ENCODE results near the gene TLL2.
A peak's percentile ranks its signal among the peaks of the same experiment; 100 is the strongest.

DNA sequence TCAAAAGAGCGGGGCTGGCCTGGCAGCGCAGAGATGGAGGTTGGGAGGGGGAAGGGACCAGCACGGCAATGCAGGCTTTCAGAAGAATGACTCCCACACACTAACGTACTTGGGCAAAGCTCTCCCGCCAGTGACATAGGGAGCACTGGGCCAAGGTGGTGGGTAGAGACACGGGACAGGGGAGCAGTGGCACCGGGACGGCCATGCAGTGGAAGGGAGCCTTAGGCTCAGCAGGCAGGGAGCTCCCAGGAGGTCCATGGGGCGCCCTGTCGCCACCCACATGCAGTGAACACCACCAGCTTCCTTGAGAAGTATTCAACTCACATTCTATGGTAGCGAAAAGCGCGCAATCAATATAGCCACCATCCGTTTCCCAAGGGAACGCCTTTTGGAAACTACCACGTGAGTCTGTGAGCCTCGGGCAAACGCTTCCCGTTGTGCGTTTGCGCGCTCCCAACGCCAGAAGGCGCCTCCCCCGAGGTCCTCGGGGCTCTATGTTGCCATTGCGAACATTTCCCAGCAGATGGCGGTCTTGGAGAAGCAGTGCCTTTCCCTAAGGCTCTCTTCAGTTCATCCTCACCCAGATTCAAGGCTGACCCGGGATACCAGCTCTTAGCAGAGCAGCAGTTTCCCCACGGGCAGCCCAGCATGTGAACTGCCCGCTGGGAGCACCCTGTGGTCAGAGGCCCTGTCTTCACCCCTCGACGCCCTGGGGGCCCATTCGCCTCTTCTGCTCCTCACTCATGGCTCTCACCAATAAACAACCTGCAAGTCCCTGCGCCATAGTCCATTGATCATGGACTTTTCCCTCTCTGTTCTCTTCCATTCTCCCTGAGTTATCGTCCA is 138.5 kb downstream of the TLL2 start:
- TF ChIP-seq, protein P1, sequence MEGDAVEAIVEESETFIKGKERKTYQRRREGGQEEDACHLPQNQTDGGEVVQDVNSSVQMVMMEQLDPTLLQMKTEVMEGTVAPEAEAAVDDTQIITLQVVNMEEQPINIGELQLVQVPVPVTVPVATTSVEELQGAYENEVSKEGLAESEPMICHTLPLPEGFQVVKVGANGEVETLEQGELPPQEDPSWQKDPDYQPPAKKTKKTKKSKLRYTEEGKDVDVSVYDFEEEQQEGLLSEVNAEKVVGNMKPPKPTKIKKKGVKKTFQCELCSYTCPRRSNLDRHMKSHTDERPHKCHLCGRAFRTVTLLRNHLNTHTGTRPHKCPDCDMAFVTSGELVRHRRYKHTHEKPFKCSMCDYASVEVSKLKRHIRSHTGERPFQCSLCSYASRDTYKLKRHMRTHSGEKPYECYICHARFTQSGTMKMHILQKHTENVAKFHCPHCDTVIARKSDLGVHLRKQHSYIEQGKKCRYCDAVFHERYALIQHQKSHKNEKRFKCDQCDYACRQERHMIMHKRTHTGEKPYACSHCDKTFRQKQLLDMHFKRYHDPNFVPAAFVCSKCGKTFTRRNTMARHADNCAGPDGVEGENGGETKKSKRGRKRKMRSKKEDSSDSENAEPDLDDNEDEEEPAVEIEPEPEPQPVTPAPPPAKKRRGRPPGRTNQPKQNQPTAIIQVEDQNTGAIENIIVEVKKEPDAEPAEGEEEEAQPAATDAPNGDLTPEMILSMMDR (conservative IDR thresholded peaks at IDR 0.05; ENCODE audit: low read depth in 2 of 2), result peak; percentile 84 to 100
- TF ChIP-seq EZH2 (IDR thresholded peaks at IDR 0.05; ENCODE audit: low read depth, unreplicated experiment), result no peak
